GM12878 (cell line): ENCODE data around the gene SLC24A3.

Source experiments
- CTCF ChIP-seq, 3 experiments: IDR thresholded peaks in 2 of 3; conservative IDR thresholded peaks in 1 of 3; 2 replicates each; pipeline ENCODE4 v1.5.1; 2011; ENCODE audit warnings: low read depth in 3 of 3, low read length in 3 of 3, mild to moderate bottlenecking in 3 of 3, control low read depth in 2 of 3, moderate library complexity in 2 of 3, inconsistent platforms in 1 of 3, mixed read lengths in 1 of 3; ENCODE audit not compliant: control insufficient read depth in 2 of 3, insufficient read depth in 1 of 3; ENCODE audit errors: extremely low read depth in 1 of 3
- EP300 ChIP-seq, 2 experiments: fragments of 150-350 bp in 1 of 2; IDR thresholded peaks; 2 replicates each; pipeline ENCODE4 v1.6.1; 2011 to 2012; ENCODE audit warnings: low read depth in 2 of 2, low read length in 2 of 2, borderline replicate concordance in 1 of 2, improper control_type of control experiment in 1 of 2, inconsistent platforms in 1 of 2; ENCODE audit not compliant: control insufficient read depth in 1 of 2
- JUND ChIP-seq: IDR thresholded peaks from 2 replicates; pipeline ENCODE4 v1.6.1; 2012; ENCODE audit warnings: low read depth, mild to moderate bottlenecking, low read length, improper control_type of control experiment, moderate library complexity
- KDM1A ChIP-seq: fragments of 200-600 bp; sonication (generic); IDR thresholded peaks from 2 replicates; pipeline ENCODE4 v1.6.1; 2016; ENCODE audit warnings: borderline replicate concordance
- NBN ChIP-seq: fragments of 450-650 bp; IDR thresholded peaks from 2 replicates; pipeline ENCODE4 v1.6.1; 2016
- SRF ChIP-seq, 2 experiments: IDR thresholded peaks; 2 replicates each; pipeline ENCODE4 v1.6.1; 2011; ENCODE audit warnings: low read depth in 2 of 2, low read length in 2 of 2, mild to moderate bottlenecking in 1 of 2, moderate library complexity in 1 of 2
- STAT3 ChIP-seq: IDR thresholded peaks from 2 replicates; pipeline ENCODE4 v1.6.1; 2011; ENCODE audit warnings: low read depth, low read length, improper control_type of control experiment
- TARDBP ChIP-seq: IDR thresholded peaks from 2 replicates; pipeline ENCODE4 v1.6.1; 2016; ENCODE audit warnings: borderline replicate concordance
- TF ChIP-seq, protein P1 (sequence below): IDR thresholded peaks from 2 replicates; pipeline ENCODE4 v1.6.1; 2011; ENCODE audit warnings: low read depth, low read length, improper control_type of control experiment, borderline replicate concordance

DNA sequence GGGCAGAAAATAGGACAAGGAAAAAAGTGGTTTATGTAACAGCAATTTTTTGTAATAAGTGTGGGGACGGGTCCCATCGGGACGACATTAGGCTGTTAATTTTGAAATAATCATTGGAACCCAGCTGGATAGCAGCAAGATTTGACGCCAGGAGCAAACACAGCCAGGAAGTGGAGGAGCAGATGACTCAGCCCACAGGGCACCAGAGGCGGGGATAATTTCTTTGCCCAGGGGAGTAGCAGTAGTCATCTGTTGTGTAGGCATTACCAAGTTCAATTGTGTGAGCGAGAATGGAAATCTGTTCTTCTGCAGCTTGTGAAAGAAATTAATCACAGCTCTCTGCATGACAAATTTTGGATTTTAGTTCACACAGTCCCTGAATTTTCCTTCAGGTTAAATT lies 523.0 kb downstream of the SLC24A3 start:
- TF ChIP-seq KDM1A (no peak), STAT3 (no peak), EP300 (IDR thresholded peaks at IDR 0.05; ENCODE audit: borderline replicate concordance in 1 of 2, control insufficient read depth in 1 of 2, low read depth in 2 of 2, low read length in 2 of 2) (no peak), TARDBP (no peak), JUND (no peak), NBN (no peak), CTCF (IDR thresholded peaks at IDR 0.05 in 2 of 3, conservative IDR thresholded peaks at IDR 0.05 in 1 of 3; ENCODE audit: control insufficient read depth in 2 of 3, extremely low read depth in 1 of 3, insufficient read depth in 1 of 3, low read depth in 3 of 3, low read length in 3 of 3) (no peak), SRF (IDR thresholded peaks at IDR 0.05; ENCODE audit: low read depth in 2 of 2, low read length in 2 of 2) (no peak)
- TF ChIP-seq, protein P1, sequence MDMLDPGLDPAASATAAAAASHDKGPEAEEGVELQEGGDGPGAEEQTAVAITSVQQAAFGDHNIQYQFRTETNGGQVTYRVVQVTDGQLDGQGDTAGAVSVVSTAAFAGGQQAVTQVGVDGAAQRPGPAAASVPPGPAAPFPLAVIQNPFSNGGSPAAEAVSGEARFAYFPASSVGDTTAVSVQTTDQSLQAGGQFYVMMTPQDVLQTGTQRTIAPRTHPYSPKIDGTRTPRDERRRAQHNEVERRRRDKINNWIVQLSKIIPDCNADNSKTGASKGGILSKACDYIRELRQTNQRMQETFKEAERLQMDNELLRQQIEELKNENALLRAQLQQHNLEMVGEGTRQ: no peak
